ENCODE measurements around the gene RBFA.

RBFA gene

DNA sequence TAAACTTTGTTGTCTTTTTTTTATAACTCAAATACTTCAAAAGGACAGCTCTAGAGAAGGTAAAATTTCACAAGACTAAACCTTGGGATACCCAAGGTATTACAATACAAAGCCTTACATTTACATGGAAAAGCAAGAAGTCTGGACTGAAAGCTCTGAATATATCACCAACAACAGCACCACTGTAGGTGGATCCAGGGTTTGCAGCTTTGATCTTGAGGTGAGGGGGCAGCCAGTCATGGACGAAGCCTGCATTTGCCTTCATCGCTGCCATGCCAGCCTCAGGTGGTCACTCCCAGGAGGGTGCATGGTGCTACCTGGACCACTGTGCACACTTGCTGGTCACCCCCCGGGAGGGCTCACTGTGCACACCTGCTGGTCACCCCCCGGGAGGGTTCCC is 36.6 kb downstream of the RBFA start:
- no peak overlapping the region for H3K4me3 ChIP-seq (replicated peaks in 1 of 2; ENCODE audit: low read depth in 2 of 2, low read length in 2 of 2)
- no peak for DNase-seq (ENCODE audit: low read depth in 2 of 2)
- TF ChIP-seq, protein P1, sequence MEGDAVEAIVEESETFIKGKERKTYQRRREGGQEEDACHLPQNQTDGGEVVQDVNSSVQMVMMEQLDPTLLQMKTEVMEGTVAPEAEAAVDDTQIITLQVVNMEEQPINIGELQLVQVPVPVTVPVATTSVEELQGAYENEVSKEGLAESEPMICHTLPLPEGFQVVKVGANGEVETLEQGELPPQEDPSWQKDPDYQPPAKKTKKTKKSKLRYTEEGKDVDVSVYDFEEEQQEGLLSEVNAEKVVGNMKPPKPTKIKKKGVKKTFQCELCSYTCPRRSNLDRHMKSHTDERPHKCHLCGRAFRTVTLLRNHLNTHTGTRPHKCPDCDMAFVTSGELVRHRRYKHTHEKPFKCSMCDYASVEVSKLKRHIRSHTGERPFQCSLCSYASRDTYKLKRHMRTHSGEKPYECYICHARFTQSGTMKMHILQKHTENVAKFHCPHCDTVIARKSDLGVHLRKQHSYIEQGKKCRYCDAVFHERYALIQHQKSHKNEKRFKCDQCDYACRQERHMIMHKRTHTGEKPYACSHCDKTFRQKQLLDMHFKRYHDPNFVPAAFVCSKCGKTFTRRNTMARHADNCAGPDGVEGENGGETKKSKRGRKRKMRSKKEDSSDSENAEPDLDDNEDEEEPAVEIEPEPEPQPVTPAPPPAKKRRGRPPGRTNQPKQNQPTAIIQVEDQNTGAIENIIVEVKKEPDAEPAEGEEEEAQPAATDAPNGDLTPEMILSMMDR (IDR thresholded peaks at IDR 0.05; ENCODE audit: low read depth, low read length) = no peak

GRCh38 chr18:80074183-80074582 is 39.9 kb downstream of the RBFA start:
- no peak for DNase-seq (ENCODE audit: low read depth in 2 of 2)
- H3K4me3 ChIP-seq (replicated peaks in 1 of 2; ENCODE audit: low read depth in 2 of 2, low read length in 2 of 2) = no peak overlapping the region
- TF ChIP-seq, protein P1 (IDR thresholded peaks at IDR 0.05; ENCODE audit: low read depth, low read length) = no peak

- no peak for DNase-seq (ENCODE audit: low read depth in 2 of 2)
- TF ChIP-seq, protein P1 (IDR thresholded peaks at IDR 0.05; ENCODE audit: low read depth, low read length) = no peak
- no peak overlapping the region for H3K4me3 ChIP-seq (replicated peaks in 1 of 2; ENCODE audit: low read depth in 2 of 2, low read length in 2 of 2)
These were observed 40.5 kb downstream of the RBFA start for GRCh38 chr18:80074697-80075096.

DNA sequence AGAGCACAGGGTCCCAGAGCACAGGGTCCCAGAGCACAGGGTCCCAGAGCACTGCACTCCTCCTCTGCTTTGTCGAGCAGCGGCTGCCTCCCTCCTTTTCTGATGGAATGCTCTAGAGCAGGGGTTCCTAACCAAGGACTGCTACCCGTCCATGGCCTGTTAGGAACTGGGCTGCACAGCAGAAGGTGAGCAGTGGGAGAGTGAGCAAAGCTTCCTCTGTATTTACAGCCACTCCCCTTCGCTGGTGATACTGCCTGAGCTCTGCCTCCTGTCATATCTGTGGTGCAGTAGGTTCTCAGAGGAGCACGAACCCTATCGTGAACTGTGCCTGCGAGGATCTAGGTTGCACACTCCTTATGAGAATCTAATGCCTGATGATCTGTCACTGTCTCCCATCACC is 41.7 kb downstream of the RBFA start:
- no peak for DNase-seq (ENCODE audit: low read depth in 2 of 2)
- H3K4me3 ChIP-seq (replicated peaks in 1 of 2; ENCODE audit: low read depth in 2 of 2, low read length in 2 of 2) = no peak overlapping the region
- TF ChIP-seq, protein P1 (IDR thresholded peaks at IDR 0.05; ENCODE audit: low read depth, low read length) = no peak

GRCh38 chr18:80076379-80076778 is 42.1 kb downstream of the RBFA start:
- H3K4me3 ChIP-seq (replicated peaks in 1 of 2; ENCODE audit: low read depth in 2 of 2, low read length in 2 of 2) = no peak overlapping the region
- DNase-seq (ENCODE audit: low read depth in 2 of 2) = no peak
- TF ChIP-seq, protein P1 (IDR thresholded peaks at IDR 0.05; ENCODE audit: low read depth, low read length) = no peak

DNA sequence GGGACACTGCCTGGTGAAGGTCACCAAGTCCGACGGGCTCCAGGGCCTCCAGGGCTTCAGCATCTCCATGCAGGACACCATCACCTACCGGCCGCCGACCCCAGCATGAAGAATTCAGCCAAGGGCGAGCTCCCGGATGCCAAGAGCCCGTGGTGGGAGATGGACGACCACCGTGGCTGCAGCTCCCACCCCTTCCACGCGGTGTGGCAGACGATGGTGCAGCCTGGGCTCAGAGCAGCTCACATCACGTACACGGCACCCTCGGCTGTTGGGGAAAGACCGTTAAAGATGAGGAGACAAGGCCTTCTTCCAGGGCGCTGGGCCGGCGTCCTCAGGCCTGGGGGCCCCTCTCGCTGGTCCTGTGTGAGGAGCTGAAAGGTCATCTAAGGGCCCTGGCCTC is 43.6 kb downstream of the RBFA start:
- DNase-seq (ENCODE audit: low read depth in 2 of 2) = no peak
- no peak overlapping the region for H3K4me3 ChIP-seq (replicated peaks in 1 of 2; ENCODE audit: low read depth in 2 of 2, low read length in 2 of 2)
- TF ChIP-seq, protein P1 (IDR thresholded peaks at IDR 0.05; ENCODE audit: low read depth, low read length) = no peak

Measured in cardiac fibroblast (primary cell).